H1 (cell line): ENCODE results near the gene MMP24OS. TPM values are rescaled to one million over a fixed set of nuclear protein-coding genes. Genes with fewer than 3 reads are reported as not detected.

Experiments used
- CTCF ChIA-PET: fragments of 300-600 bp; sonication (Branson Sonifier 250); formaldehyde crosslinking; loops from one replicate; lab custom pipeline; 2021; ENCODE audit not compliant: partially characterized antibody; lab: Charles Lee
- POLR2A ChIA-PET: fragments of 300-600 bp; sonication (Branson Sonifier 250); formaldehyde crosslinking; loops from one replicate; lab custom pipeline; 2021; ENCODE audit warnings: inconsistent platforms; ENCODE audit not compliant: partially characterized antibody; lab: Charles Lee
- DNase-seq, 2 experiments: peaks; one replicate each; pipeline versions ENCODE4 v3.0.0 to v3.0.0-alpha.2; 2010 to 2022; ENCODE audit warnings: low spot score in 2 of 2, low read depth in 1 of 2, mixed read lengths in 1 of 2
- FAIRE-seq: peaks from 2 replicates; lab custom pipeline; 2011; peaks lifted over from hg19 to GRCh38; lab: Jason Lieb, UNC
- H2AFZ ChIP-seq: 2 replicates; pipeline ENCODE4 v1.8.1; 2012; ENCODE audit warnings: low read length, inconsistent platforms
- H2AK5ac ChIP-seq: 2 replicates; pipeline ENCODE4 v1.6.1; 2013; ENCODE audit warnings: low read depth, low read length
- H2BK120ac ChIP-seq: replicated peaks from 2 replicates; pipeline ENCODE3; 2013; ENCODE audit warnings: low read depth, low read length, inconsistent platforms
- H2BK12ac ChIP-seq: 2 replicates; pipeline ENCODE4 v1.6.1; 2013; ENCODE audit warnings: low read depth, low read length
- H2BK15ac ChIP-seq: 2 replicates; pipeline ENCODE4 v1.6.1; 2013; ENCODE audit warnings: low read length
- H2BK20ac ChIP-seq: 2 replicates; pipeline ENCODE4 v1.6.1; 2013; ENCODE audit warnings: low read length
- H2BK5ac ChIP-seq: 2 replicates; pipeline ENCODE4 v1.6.1; 2013; ENCODE audit warnings: low read depth, low read length
- H3K14ac ChIP-seq: 2 replicates; pipeline ENCODE4 v1.6.1; 2013; ENCODE audit warnings: inconsistent platforms; ENCODE audit not compliant: insufficient read length
- H3K18ac ChIP-seq: 2 replicates; pipeline ENCODE4 v1.6.1; 2013; ENCODE audit warnings: low read length; ENCODE audit errors: extremely low read depth
- H3K23ac ChIP-seq: 2 replicates; pipeline ENCODE4 v1.6.1; 2013; ENCODE audit warnings: inconsistent platforms; ENCODE audit not compliant: insufficient read length
- H3K23me2 ChIP-seq: 2 replicates; pipeline ENCODE4 v1.6.1; 2013; ENCODE audit warnings: low read depth, low read length
- H3K27ac ChIP-seq: 2 replicates; pipeline ENCODE4 v1.6.1; 2011; ENCODE audit warnings: low read depth, low read length, inconsistent platforms
- H3K27me3 ChIP-seq, 4 experiments: replicated peaks in 1 of 4; 1 replicate in 1 of 4; 2 replicates in 3 of 4; pipeline versions ENCODE4 v1.6.1 to v1.8.1; 2011 to 2013; ENCODE audit warnings: low read length in 3 of 4, mild to moderate bottlenecking in 3 of 4, inconsistent platforms in 2 of 4, mixed read lengths in 2 of 4, moderate library complexity in 1 of 4; ENCODE audit not compliant: control insufficient read depth in 3 of 4, insufficient read depth in 3 of 4; ENCODE audit errors: extremely low read depth in 1 of 4
- H3K36me3 ChIP-seq, 4 experiments: 2 replicates each; pipeline versions ENCODE4 v1.6.1 to v1.8.1; 2011 to 2013; ENCODE audit warnings: mild to moderate bottlenecking in 4 of 4, low read length in 3 of 4, moderate library complexity in 2 of 4, control low read depth in 1 of 4, inconsistent platforms in 1 of 4; ENCODE audit not compliant: insufficient read depth in 4 of 4, control insufficient read depth in 2 of 4
- H3K4ac ChIP-seq: replicated peaks from 2 replicates; pipeline ENCODE3; 2013; ENCODE audit warnings: low read length, low read depth, mixed read lengths, inconsistent platforms; ENCODE audit not compliant: insufficient read length
- H3K4me1 ChIP-seq, 4 experiments: replicated peaks in 1 of 4; 1 replicate in 1 of 4; 2 replicates in 3 of 4; pipeline versions ENCODE4 v1.6.1 to v1.8.1; 2011 to 2013; ENCODE audit warnings: low read length in 3 of 4, inconsistent platforms in 2 of 4, mixed read lengths in 1 of 4; ENCODE audit not compliant: insufficient read depth in 4 of 4, control insufficient read depth in 3 of 4
- H3K4me2 ChIP-seq, 2 experiments: 2 replicates each; pipeline versions ENCODE4 v1.6.1 to v1.8.1; 2011 to 2013; ENCODE audit warnings: low read depth in 2 of 2, low read length in 2 of 2, control low read depth in 1 of 2, inconsistent platforms in 1 of 2, mild to moderate bottlenecking in 1 of 2; ENCODE audit not compliant: insufficient read depth in 1 of 2
- H3K4me3 ChIP-seq, 4 experiments: fragments of 200-600, 300-600 bp in 1 of 4; sonication (generic), shearing (Covaris generic), sonication (Bioruptor Twin) in 1 of 4; 2 replicates each; pipeline versions ENCODE4 v1.5.1 to v1.8.1; 2011 to 2016; ENCODE audit warnings: low read length in 4 of 4, low read depth in 3 of 4, control low read depth in 2 of 4, inconsistent platforms in 2 of 4, mild to moderate bottlenecking in 2 of 4, mixed read lengths in 1 of 4, moderate library complexity in 1 of 4; ENCODE audit not compliant: insufficient read depth in 2 of 4; ENCODE audit errors: extremely low read depth in 1 of 4
- H3K56ac ChIP-seq: replicated peaks from 2 replicates; pipeline ENCODE3; 2013; ENCODE audit warnings: low read depth, mild to moderate bottlenecking, mixed read lengths, low read length, inconsistent platforms; ENCODE audit not compliant: insufficient read length
- H3K79me1 ChIP-seq: 2 replicates; pipeline ENCODE4 v1.6.1; 2013; ENCODE audit warnings: low read depth, low read length, control low read depth
- H3K79me2 ChIP-seq, 2 experiments: 2 replicates each; pipeline versions ENCODE4 v1.6.1 to v1.8.1; 2012 to 2013; ENCODE audit warnings: low read length in 2 of 2, mild to moderate bottlenecking in 2 of 2, inconsistent platforms in 1 of 2; ENCODE audit not compliant: insufficient read depth in 2 of 2, control insufficient read depth in 1 of 2
- H3K9ac ChIP-seq, 4 experiments: replicated peaks in 1 of 4; 1 replicate in 1 of 4; 2 replicates in 3 of 4; pipeline versions ENCODE4 v1.6.1 to v1.8.1; 2011 to 2013; ENCODE audit warnings: low read depth in 3 of 4, low read length in 3 of 4, control low read depth in 2 of 4, mild to moderate bottlenecking in 2 of 4, moderate library complexity in 2 of 4, inconsistent platforms in 1 of 4; ENCODE audit errors: extremely low read depth in 1 of 4
- H3K9me3 ChIP-seq, 2 experiments: 2 replicates each; pipeline versions ENCODE4 v1.6.1 to v1.8.1; 2012 to 2013; ENCODE audit warnings: mild to moderate bottlenecking in 2 of 2, moderate library complexity in 2 of 2, control low read depth in 1 of 2, inconsistent platforms in 1 of 2, low read depth in 1 of 2, low read length in 1 of 2, mixed read lengths in 1 of 2; ENCODE audit not compliant: insufficient read depth in 2 of 2
- H4K20me1 ChIP-seq, 2 experiments: replicated peaks in 1 of 2; 2 replicates each; pipeline versions ENCODE3 to v1.8.1; 2011 to 2013; ENCODE audit warnings: inconsistent platforms in 2 of 2, low read length in 2 of 2, mild to moderate bottlenecking in 1 of 2; ENCODE audit not compliant: insufficient read depth in 2 of 2, control insufficient read depth in 1 of 2
- H4K5ac ChIP-seq: 2 replicates; pipeline ENCODE4 v1.6.1; 2013; ENCODE audit warnings: low read length, low read depth, mixed read lengths, inconsistent platforms; ENCODE audit not compliant: insufficient read length
- H4K8ac ChIP-seq: 2 replicates; pipeline ENCODE4 v1.8.0; 2013; ENCODE audit warnings: mild to moderate bottlenecking, moderate library complexity, low read length, inconsistent platforms; ENCODE audit not compliant: insufficient read depth; ENCODE audit errors: extremely low read depth
- H4K91ac ChIP-seq: replicated peaks from 2 replicates; pipeline ENCODE3; 2013; ENCODE audit warnings: low read length, mixed read lengths, inconsistent platforms; ENCODE audit not compliant: insufficient read length
- BACH1 ChIP-seq: IDR thresholded peaks from 2 replicates; pipeline ENCODE4 v1.6.1; 2012; ENCODE audit warnings: low read length, improper control_type of control experiment
- CHD2 ChIP-seq: IDR thresholded peaks from 2 replicates; pipeline ENCODE4 v1.6.1; 2012; ENCODE audit warnings: low read length, improper control_type of control experiment
- MAFK ChIP-seq: IDR thresholded peaks from 2 replicates; pipeline ENCODE4 v1.6.1; 2012; ENCODE audit warnings: low read depth, mild to moderate bottlenecking, improper control_type of control experiment, low read length
- NRF1 ChIP-seq: IDR thresholded peaks from 2 replicates; pipeline ENCODE4 v1.6.1; 2011; ENCODE audit warnings: mild to moderate bottlenecking, low read depth, low read length, improper control_type of control experiment
- RAD21 ChIP-seq, 2 experiments: IDR thresholded peaks in 1 of 2; conservative IDR thresholded peaks in 1 of 2; 2 replicates each; pipeline ENCODE4 v1.6.1; 2011; ENCODE audit warnings: low read depth in 2 of 2, low read length in 2 of 2, improper control_type of control experiment in 1 of 2, inconsistent platforms in 1 of 2, mild to moderate bottlenecking in 1 of 2, moderate library complexity in 1 of 2
- SP1 ChIP-seq: IDR thresholded peaks from 2 replicates; pipeline ENCODE4 v1.6.1; 2011; ENCODE audit warnings: low read depth, low read length
- WGBS, 2 experiments: shearing (Covaris generic) in 1 of 2; methylation state at CpG; one replicate each; pipeline versions ENCODE4 v1.1.6 to v1.1.7; 2013 to 2015; ENCODE audit warnings: low lambda C conversion rate in 2 of 2, mixed read lengths in 2 of 2, inconsistent platforms in 1 of 2, low coverage in 1 of 2, missing lambda C conversion rate in 1 of 2; ENCODE audit not compliant: insufficient replicate concordance in 2 of 2, insufficient coverage in 1 of 2, insufficient read length in 1 of 2; ENCODE audit errors: extremely low coverage in 1 of 2, missing lambda C conversion rate in 1 of 2; 5-methylcytosine and 5-hydroxymethylcytosine counted together
- polyA plus RNA-seq, 7 experiments: library from polyadenylated mRNA; depleted of rRNA in 3 of 7; stranded (reverse) in 5 of 7; unstranded in 2 of 7; fragments of >200 nt in 5 of 7; fragments of 200-250 nt in 2 of 7; gene quantifications; 1 replicate in 5 of 7; 2 replicates in 1 of 7; 4 replicates in 1 of 7; pipeline versions ENCODE4 v1.2.1 to v1.2.3, GENCODE V29; 2011 to 2013; ENCODE audit warnings: missing spikeins in 2 of 7, mixed read lengths in 2 of 7
- total RNA-seq: library from RNA; stranded (reverse); fragmentation: NEBNext Ultra II Directional; extraction: Animal tissue kit (Norgen Biotek cat#: 25700); gene quantifications from 2 replicates; pipeline ENCODE4 v1.2.1, GENCODE V29; 2021

Gene MMP24OS
- total and polyA plus RNA-seq, 2 of the 8 experiments (the other 6 are each of a cell fraction or from before 2014, with no cell fraction given), result 19.0 to 21.3 TPM

DNA sequence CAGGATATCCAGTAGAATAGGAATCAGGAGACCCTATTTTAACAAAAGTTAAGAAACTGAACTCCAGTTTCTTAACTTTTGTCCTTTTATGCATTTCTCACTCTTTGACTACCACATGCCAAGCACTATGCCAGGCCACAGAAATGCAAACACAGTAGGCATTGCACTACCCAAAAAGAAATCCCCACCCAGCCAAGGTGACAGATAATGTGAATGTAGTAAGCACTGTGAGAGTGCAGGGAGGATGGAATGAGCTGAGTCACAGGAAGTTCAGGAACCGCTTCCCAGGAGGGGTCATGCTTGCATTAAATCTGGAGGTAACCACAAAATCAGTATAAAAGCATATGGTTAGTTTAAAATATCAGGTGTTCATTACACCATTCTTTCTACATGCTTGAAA lies 34.4 kb upstream of the MMP24OS start:
- no peak overlapping the region for H3K9ac ChIP-seq
- no peak overlapping the region for H3K23ac ChIP-seq
- no peaks in the 10 kb centered on the region for H3K23me2 ChIP-seq
- no peak overlapping the region for H3K18ac ChIP-seq
- no peak for DNase-seq
- H3K56ac ChIP-seq, result no peak overlapping the region
- no peak overlapping the region for H4K5ac ChIP-seq
- no peaks in the 10 kb centered on the region for H4K20me1 ChIP-seq
- H3K27ac ChIP-seq, result no peak overlapping the region
- no peak overlapping the region for H2AK5ac ChIP-seq
- TF ChIP-seq MAFK, result peak; percentile 53; the same call in 1 of the 2 replicates
- peak; percentile 87 for TF ChIP-seq BACH1
- no peak for TF ChIP-seq CHD2
- TF ChIP-seq RAD21 (IDR thresholded peaks at IDR 0.05 in 1 of 2, conservative IDR thresholded peaks at IDR 0.05 in 1 of 2; ENCODE audit: low read depth in 2 of 2, low read length in 2 of 2), result no peak
- no peak for TF ChIP-seq NRF1
- TF ChIP-seq SP1, result no peak
- TF ChIP-seq, all 59 proteins: peak for 2
- H2BK12ac ChIP-seq, result no peak overlapping the region
- ChIA-PET POLR2A (interaction anchor here (1.0 to 1.2 kb wide), 2 partner anchors 8 to 28 kb away, joined by 3 to 4 read pairs; no protein-coding TSS in a partner anchor), CTCF (interaction anchor here (1.7 to 2.1 kb wide), 2 partner anchors 8 to 10 kb away, joined by 5 to 17 read pairs; no protein-coding TSS in a partner anchor)
- H3K14ac ChIP-seq, result no peak overlapping the region
- no peak overlapping the region for H3K4me2 ChIP-seq
- no peak overlapping the region for H4K91ac ChIP-seq
- H2BK15ac ChIP-seq, result no peak overlapping the region
- no peak overlapping the region for H2BK5ac ChIP-seq
- peaks cover 0 to 8% (median 6%) of the 10 kb centered on the region in 4 experiments; a peak in 4 of 7 replicates for H3K4me1 ChIP-seq
- peaks cover 0 to 4% (median 0%) of the 10 kb centered on the region in 4 experiments; a peak in 1 of 8 replicates for H3K36me3 ChIP-seq
- no peaks in the 10 kb centered on the region for H3K9me3 ChIP-seq
- no peaks in the 10 kb centered on the region for H3K79me2 ChIP-seq
- H2BK120ac ChIP-seq, result no peak overlapping the region
- H3K4me3 ChIP-seq, result no peak overlapping the region
- H4K8ac ChIP-seq, result no peak overlapping the region
- H3K27me3 ChIP-seq, result no peaks in the 10 kb centered on the region
- no peaks in the 10 kb centered on the region; the same call in 1 of the 2 replicates for H3K79me1 ChIP-seq
- no peak overlapping the region for H3K4ac ChIP-seq
- 60% methylated on average over 1 of the region's 1 CpG; no CpG with 5 or more reads in 1 of the 2 experiments for WGBS, 2 experiments
- no peak for FAIRE-seq
- H2AFZ ChIP-seq, result no peak overlapping the region
- no peak overlapping the region for H2BK20ac ChIP-seq
